HL-60 (cell line): ENCODE measurements around the gene PTPRT.

Experiments
- DNase-seq, 2 experiments: peaks; one replicate each; pipeline ENCODE4 v3.0.0-alpha.2; 2010 to 2020; ENCODE audit warnings: low read depth in 1 of 2, low spot score in 1 of 2
- H3K27ac ChIP-seq: fragments of 250-450 bp; sonication (Bioruptor Pico); replicated peaks from 2 replicates; pipeline ENCODE4 v1.5.1; 2020; ENCODE audit warnings: mild to moderate bottlenecking, moderate library complexity
- H3K27me3 ChIP-seq: fragments of 250-450 bp; sonication (Bioruptor Pico); 2 replicates; pipeline ENCODE4 v1.5.1; 2021; ENCODE audit warnings: mild to moderate bottlenecking, moderate library complexity; ENCODE audit not compliant: insufficient read depth, poor library complexity, severe bottlenecking
- H3K4me3 ChIP-seq: replicated peaks from 2 replicates; pipeline ENCODE4 v1.5.1; 2011; ENCODE audit warnings: mild to moderate bottlenecking, control low read depth, low read length; ENCODE audit not compliant: insufficient read depth
- GABPA ChIP-seq: IDR thresholded peaks from 2 replicates; pipeline ENCODE4 v1.6.1; 2012; ENCODE audit warnings: low read depth
- POLR2AphosphoS5 ChIP-seq: IDR thresholded peaks from 2 replicates; pipeline ENCODE4 v1.6.1; 2012; ENCODE audit warnings: low read depth
- REST ChIP-seq: IDR thresholded peaks from 2 replicates; pipeline ENCODE4 v1.6.1; 2012; ENCODE audit warnings: low read depth; ENCODE audit not compliant: insufficient replicate concordance
- SPI1 ChIP-seq: IDR thresholded peaks from 2 replicates; pipeline ENCODE4 v1.6.1; 2012; ENCODE audit warnings: low read depth, mild to moderate bottlenecking, borderline replicate concordance
- TF ChIP-seq, protein P1 (sequence below): IDR thresholded peaks from one replicate; pipeline ENCODE4 v1.5.1; 2011; ENCODE audit warnings: low read length, control low read depth, inconsistent platforms; ENCODE audit not compliant: insufficient read depth

The PTPRT gene

DNA sequence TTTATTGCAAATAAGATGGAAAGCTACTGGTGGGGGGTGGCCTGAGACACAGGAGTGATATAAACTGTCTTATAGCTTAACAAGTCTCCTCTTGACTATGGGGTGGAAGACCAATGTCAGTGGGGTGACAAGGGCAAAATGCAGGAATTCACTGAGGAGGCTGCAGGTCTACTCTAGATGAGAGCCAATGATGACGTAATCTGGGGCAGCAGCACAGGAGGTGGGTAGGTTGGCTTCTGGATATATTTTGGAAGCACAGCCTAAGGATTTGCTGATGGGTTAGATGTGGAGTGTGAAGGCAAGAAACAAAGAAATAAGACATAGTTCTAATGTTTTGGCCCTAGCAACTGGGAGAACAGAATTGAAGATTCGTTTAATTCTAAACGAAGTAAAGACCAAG is 253.2 kb downstream of the PTPRT start:
- no peak overlapping the region for H3K27ac ChIP-seq
- H3K4me3 ChIP-seq = no peak overlapping the region
- no peak for TF ChIP-seq SPI1
- no peaks in the 10 kb centered on the region for H3K27me3 ChIP-seq
- DNase-seq = no peak

DNA sequence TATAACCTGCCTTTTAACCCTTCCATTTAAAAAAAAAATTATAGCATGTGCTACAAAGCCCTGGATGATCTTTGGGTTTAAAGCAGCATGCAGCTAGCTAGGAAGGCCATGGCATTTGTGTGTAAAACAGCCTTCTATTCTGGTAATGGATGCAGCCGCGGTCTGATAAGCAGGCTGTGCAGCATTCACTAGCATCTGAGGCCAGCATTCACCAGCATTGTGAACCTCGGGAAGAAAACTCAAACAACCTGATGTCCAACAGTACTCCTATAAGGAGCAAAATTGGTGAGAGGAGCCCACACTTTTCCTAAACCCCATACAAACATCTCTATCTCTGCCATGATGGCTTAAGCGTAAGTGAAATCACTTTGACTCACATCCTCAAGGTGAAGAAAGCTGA is 265.5 kb downstream of the PTPRT start:
- no peak for TF ChIP-seq POLR2AphosphoS5
- no peak for TF ChIP-seq GABPA
- TF ChIP-seq, protein P1, sequence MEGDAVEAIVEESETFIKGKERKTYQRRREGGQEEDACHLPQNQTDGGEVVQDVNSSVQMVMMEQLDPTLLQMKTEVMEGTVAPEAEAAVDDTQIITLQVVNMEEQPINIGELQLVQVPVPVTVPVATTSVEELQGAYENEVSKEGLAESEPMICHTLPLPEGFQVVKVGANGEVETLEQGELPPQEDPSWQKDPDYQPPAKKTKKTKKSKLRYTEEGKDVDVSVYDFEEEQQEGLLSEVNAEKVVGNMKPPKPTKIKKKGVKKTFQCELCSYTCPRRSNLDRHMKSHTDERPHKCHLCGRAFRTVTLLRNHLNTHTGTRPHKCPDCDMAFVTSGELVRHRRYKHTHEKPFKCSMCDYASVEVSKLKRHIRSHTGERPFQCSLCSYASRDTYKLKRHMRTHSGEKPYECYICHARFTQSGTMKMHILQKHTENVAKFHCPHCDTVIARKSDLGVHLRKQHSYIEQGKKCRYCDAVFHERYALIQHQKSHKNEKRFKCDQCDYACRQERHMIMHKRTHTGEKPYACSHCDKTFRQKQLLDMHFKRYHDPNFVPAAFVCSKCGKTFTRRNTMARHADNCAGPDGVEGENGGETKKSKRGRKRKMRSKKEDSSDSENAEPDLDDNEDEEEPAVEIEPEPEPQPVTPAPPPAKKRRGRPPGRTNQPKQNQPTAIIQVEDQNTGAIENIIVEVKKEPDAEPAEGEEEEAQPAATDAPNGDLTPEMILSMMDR = no peak
- TF ChIP-seq REST = no peak
- TF ChIP-seq SPI1 = no peak
- Histone ChIP-seq H3K27ac (no peak overlapping the region), H3K27me3 (no peaks in the 10 kb centered on the region), H3K4me3 (no peak overlapping the region)
- DNase-seq = no peak

DNA sequence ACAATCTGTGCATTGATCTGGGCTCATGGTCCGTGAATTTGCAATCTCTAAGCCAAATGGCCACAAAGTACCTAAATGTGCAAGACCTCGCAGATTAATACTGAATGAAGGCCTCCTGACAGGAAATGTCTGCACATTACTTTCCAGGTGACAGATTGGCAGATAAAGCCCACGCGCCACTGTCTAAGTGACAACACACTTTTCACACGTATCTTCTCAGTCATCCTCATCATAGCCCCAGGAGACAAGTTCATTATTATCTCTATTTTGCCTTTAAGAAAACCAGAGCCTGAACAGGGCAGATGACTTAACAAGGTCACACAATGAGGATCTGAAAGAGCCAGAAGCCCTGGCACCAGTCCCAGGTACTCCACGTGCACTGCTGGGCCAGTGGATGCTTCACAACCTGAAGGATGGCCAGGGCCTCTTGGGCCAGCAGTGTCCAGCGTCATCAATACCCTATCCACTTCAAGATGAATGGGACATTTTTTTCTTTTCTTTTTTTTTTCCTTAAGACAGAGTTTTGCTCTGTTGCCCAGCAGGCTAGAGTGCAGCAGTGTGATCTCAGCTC is 266.3 kb downstream of the PTPRT start:
- TF ChIP-seq REST (no peak), GABPA (no peak), POLR2AphosphoS5 (no peak), SPI1 (no peak)
- TF ChIP-seq, protein P1 = no peak
- DNase-seq = no peak
- Histone ChIP-seq H3K27ac (no peak overlapping the region), H3K27me3 (no peaks in the 10 kb centered on the region), H3K4me3 (no peak overlapping the region)

DNA sequence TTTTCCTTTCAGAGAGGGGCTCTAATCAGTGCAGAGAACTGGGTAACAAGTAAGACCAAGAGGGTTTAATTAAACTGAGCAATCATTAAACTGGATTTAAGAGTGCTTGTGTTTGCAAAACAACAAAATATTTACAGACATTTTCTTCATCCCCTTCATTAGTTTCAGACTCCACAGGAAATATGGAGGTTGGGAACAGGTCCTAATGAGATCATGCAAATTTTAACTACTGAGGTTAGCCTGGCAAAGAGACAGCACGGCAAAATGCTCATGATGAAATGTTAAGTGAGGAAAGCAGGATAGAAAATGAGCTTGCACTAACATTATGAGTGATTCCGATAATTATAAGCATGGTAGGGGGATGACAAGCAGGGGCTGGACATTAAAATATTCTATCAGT is 268.9 kb downstream of the PTPRT start:
- no peak for DNase-seq
- TF ChIP-seq, protein P1 = no peak
- Histone ChIP-seq H3K27ac (no peak overlapping the region), H3K4me3 (no peak overlapping the region), H3K27me3 (no peaks in the 10 kb centered on the region)
